ENCODE data around the gene UGT1A8.

Gene UGT1A8

DNA sequence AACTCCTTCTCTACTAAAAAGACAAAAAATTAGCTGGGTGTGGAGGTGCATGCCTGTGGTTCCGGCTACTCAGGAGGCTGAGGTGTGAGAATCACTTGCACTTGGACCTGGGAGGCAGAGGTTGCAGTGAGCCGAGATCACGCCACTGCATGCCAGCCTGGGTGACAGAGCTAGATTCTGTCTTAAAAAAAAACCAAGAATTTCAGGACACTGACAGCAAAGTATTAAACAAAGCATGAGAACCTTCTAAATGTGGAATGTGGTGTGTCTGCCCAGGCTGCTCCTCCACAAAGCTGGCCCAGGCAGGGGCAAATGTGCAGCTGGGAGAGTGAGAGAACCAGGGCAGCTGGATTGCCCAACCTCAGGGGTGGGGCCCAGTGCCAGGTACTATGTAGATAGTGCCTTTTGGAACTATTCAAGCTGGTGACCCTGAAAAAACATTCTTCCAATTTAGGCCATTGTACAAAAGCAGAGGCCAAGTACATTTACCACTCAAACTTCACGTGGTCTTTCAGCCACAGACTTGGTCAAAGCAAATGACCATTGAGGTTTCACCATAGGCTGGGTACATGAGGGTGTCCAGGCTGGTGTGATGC is 88.6 kb downstream of the UGT1A8 start:
- Histone ChIP-seq H3K4me2 (ENCODE audit: low read length) (no peak overlapping the region), H3K79me2 (ENCODE audit: low read length) (no peaks in the 10 kb centered on the region), H3K9ac (ENCODE audit: low read length) (no peak overlapping the region), H3K27ac (ENCODE audit: low read length) (no peak overlapping the region), H3K36me3 (replicated peaks; ENCODE audit: low read depth, low read length) (no peaks in the 10 kb centered on the region), H3K9me3 (ENCODE audit: insufficient read depth, low read length) (no peaks in the 10 kb centered on the region), H4K20me1 (ENCODE audit: insufficient read depth, low read length) (no peaks in the 10 kb centered on the region), H3K27me3 (ENCODE audit: low read depth, low read length) (no peaks in the 10 kb centered on the region), H3K4me3 (ENCODE audit: low read length) (no peak overlapping the region), H2AFZ (ENCODE audit: low read depth, low read length) (no peak overlapping the region), H3K4me1 (ENCODE audit: low read length) (no peaks in the 10 kb centered on the region)
- no peak for TF ChIP-seq EZH2phosphoT487 (IDR thresholded peaks at IDR 0.05; ENCODE audit: low read depth)
- TF ChIP-seq, protein P1, sequence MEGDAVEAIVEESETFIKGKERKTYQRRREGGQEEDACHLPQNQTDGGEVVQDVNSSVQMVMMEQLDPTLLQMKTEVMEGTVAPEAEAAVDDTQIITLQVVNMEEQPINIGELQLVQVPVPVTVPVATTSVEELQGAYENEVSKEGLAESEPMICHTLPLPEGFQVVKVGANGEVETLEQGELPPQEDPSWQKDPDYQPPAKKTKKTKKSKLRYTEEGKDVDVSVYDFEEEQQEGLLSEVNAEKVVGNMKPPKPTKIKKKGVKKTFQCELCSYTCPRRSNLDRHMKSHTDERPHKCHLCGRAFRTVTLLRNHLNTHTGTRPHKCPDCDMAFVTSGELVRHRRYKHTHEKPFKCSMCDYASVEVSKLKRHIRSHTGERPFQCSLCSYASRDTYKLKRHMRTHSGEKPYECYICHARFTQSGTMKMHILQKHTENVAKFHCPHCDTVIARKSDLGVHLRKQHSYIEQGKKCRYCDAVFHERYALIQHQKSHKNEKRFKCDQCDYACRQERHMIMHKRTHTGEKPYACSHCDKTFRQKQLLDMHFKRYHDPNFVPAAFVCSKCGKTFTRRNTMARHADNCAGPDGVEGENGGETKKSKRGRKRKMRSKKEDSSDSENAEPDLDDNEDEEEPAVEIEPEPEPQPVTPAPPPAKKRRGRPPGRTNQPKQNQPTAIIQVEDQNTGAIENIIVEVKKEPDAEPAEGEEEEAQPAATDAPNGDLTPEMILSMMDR (IDR thresholded peaks at IDR 0.05; ENCODE audit: low read depth, low read length) = no peak

- Histone ChIP-seq H3K79me2 (ENCODE audit: low read length) (no peaks in the 10 kb centered on the region), H4K20me1 (ENCODE audit: insufficient read depth, low read length) (no peaks in the 10 kb centered on the region), H3K27ac (ENCODE audit: low read length) (no peak overlapping the region), H3K36me3 (replicated peaks; ENCODE audit: low read depth, low read length) (no peaks in the 10 kb centered on the region), H3K4me2 (ENCODE audit: low read length) (no peak overlapping the region), H3K4me3 (ENCODE audit: low read length) (no peak overlapping the region), H3K27me3 (ENCODE audit: low read depth, low read length) (no peaks in the 10 kb centered on the region), H3K9ac (ENCODE audit: low read length) (no peak overlapping the region), H3K4me1 (ENCODE audit: low read length) (no peaks in the 10 kb centered on the region), H2AFZ (ENCODE audit: low read depth, low read length) (no peak overlapping the region), H3K9me3 (ENCODE audit: insufficient read depth, low read length) (no peaks in the 10 kb centered on the region)
- TF ChIP-seq EZH2phosphoT487 (IDR thresholded peaks at IDR 0.05; ENCODE audit: low read depth) = no peak
- TF ChIP-seq, protein P1 (IDR thresholded peaks at IDR 0.05; ENCODE audit: low read depth, low read length) = no peak
Measured at GRCh38 chr2:233706720-233707119, 89.3 kb downstream of the UGT1A8 start.

DNA sequence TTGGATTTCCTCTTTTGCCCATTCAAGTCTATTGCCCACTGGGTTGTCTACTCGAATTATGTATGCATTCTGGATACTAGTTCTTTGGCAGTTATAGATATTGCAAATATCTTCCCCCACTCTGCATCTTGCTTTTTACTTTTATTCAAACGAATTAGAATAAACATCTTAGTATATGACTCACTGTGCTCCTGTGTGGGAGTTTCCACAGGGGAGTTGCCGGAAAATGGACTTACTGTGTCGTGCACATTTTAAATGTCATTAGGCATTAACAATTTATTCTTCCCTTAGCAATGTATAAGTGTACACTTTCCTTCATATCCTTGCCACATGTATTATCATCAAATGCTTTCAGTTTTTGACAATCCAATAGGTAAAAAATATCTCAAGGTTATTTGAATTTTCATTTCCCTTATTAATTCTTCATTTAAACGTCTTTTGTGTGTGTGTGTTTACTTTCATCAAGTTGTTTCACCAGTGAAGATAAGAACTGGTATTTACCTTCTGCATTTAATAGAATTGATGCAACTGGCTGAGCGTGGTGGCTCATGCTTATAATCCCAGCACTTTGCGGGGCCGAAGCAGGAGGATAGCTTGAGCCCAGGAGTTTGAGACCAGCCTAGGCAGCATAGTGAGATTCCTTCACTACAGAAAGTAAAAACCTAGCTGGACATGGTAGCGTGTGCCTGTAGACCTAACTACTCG is 90.7 kb downstream of the UGT1A8 start:
- Histone ChIP-seq H3K27me3 (ENCODE audit: low read depth, low read length) (no peaks in the 10 kb centered on the region), H3K4me2 (ENCODE audit: low read length) (no peak overlapping the region), H3K4me3 (ENCODE audit: low read length) (no peak overlapping the region), H3K4me1 (ENCODE audit: low read length) (no peaks in the 10 kb centered on the region), H3K36me3 (replicated peaks; ENCODE audit: low read depth, low read length) (no peaks in the 10 kb centered on the region), H3K9ac (ENCODE audit: low read length) (no peak overlapping the region), H3K79me2 (ENCODE audit: low read length) (no peaks in the 10 kb centered on the region), H4K20me1 (ENCODE audit: insufficient read depth, low read length) (no peaks in the 10 kb centered on the region), H2AFZ (ENCODE audit: low read depth, low read length) (no peak overlapping the region), H3K9me3 (ENCODE audit: insufficient read depth, low read length) (no peaks in the 10 kb centered on the region), H3K27ac (ENCODE audit: low read length) (no peak overlapping the region)
- no peak for TF ChIP-seq EZH2phosphoT487 (IDR thresholded peaks at IDR 0.05; ENCODE audit: low read depth)
- TF ChIP-seq, protein P1 (IDR thresholded peaks at IDR 0.05; ENCODE audit: low read depth, low read length) = no peak

GRCh38 chr2:233708942-233709341 is 91.5 kb downstream of the UGT1A8 start:
- Histone ChIP-seq H3K27ac (ENCODE audit: low read length) (no peak overlapping the region), H3K9ac (ENCODE audit: low read length) (no peak overlapping the region), H3K4me3 (ENCODE audit: low read length) (no peak overlapping the region), H4K20me1 (ENCODE audit: insufficient read depth, low read length) (no peaks in the 10 kb centered on the region), H3K4me2 (ENCODE audit: low read length) (no peak overlapping the region), H3K9me3 (ENCODE audit: insufficient read depth, low read length) (no peaks in the 10 kb centered on the region), H3K36me3 (replicated peaks; ENCODE audit: low read depth, low read length) (no peaks in the 10 kb centered on the region), H3K27me3 (ENCODE audit: low read depth, low read length) (no peaks in the 10 kb centered on the region), H3K79me2 (ENCODE audit: low read length) (no peaks in the 10 kb centered on the region), H3K4me1 (ENCODE audit: low read length) (no peaks in the 10 kb centered on the region), H2AFZ (ENCODE audit: low read depth, low read length) (no peak overlapping the region)
- TF ChIP-seq, protein P1 (IDR thresholded peaks at IDR 0.05; ENCODE audit: low read depth, low read length) = no peak
- no peak for TF ChIP-seq EZH2phosphoT487 (IDR thresholded peaks at IDR 0.05; ENCODE audit: low read depth)

Data from OCI-LY3 (cell line).